GM19467 (cell line): ENCODE measurements around the gene ERFL.

Source experiments
- ATAC-seq: cut with Tn5 transposase; IDR thresholded peaks from one replicate; pipeline ENCODE4 v1.9.1; 2021; ENCODE audit warnings: mild to moderate bottlenecking, moderate library complexity; ENCODE audit not compliant: unreplicated experiment

ERFL gene

DNA sequence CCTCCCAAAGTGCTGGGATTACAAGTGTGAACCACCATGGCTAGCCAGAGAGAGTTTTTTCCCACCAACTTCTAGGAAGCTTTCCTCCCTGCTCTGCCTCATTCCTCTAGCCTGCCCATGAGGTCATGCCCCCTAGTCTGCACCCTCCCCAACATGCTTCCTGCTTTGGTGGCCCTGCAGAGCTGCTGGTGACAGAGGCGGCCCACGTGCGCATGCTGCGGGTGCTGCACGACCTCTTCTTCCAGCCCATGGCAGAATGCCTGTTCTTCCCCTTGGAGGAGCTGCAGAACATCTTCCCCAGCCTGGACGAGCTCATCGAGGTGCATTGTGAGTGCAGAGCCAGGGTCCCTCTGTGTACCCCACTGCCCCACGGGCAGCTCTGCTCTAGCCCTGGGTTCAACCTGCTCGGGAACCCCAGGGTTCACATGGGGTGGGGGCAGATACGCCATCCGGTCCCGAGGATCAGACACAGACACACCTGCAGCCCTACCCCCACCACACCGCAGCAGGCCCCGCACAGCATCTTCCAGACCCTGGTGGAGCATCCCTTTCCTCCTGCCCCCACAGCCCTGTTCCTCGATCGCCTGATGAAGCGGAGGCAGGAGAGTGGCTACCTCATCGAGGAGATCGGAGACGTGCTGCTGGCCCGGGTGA is 26.4 kb downstream of the ERFL start:
- no peak for ATAC-seq

DNA sequence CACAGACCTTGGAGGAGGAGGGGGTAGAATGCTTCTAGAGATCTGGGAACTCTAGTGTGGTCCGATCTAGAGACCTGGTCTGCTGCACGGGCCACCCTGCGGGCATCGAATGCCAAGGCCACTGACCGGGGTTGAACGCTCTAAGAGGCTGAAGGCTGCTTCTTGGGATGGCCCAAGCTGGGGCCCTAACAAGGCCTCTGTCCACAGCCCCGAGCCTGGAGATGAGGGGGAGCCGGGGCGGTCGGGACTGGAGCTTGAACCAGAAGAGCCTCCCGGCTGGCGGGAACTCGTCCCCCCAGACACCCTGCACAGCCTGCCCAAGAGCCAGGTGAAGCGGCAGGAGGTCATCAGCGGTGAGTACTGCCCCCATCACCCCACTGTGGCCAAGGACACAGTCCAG is 30.0 kb downstream of the ERFL start:
- ATAC-seq: no peak

- ATAC-seq: no peak
Measured at GRCh38 chr19:41897820-41898219, 30.4 kb downstream of the ERFL start.

DNA sequence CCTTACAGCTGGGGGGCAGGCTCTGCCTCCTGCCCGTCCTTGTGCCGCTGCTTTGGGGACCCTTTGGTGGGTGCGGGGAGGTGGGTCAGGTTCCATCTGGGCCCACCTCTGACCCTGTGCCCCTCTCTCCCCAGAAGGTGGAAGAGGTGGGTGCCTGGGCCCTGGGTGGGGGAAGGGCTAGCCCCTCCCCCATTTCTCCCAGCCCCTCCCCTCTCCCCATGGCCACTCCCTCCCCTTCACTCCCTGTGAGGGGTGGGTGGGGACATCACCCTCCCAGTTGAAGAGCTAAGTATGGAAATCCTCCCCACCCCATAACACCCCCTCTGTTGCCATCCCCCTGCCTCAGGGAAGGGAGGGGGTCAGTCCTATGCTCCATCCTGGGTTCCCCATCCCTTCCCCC is 31.1 kb downstream of the ERFL start:
- ATAC-seq: no peak

DNA sequence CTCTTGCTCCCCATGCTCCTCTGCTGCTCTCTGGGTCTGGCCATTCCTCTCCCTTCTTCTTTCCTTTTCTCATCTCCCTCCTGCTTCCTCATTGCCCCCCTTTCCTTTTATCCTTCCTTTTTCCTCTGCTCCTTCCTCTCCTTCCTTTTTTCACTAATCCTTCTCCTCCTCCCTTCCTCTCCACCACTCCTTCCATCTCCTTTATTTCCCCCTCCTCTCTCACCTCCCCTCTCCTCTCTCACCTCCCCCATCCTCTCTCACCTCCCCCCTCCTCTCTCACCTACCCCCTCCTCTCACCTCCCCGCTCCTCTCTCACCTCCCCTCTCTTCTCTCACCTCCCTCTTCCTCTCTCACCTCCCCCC is 31.7 kb downstream of the ERFL start:
- ATAC-seq: no peak

- ATAC-seq: no peak
Measured at GRCh38 chr19:41895745-41896580, 32.3 kb downstream of the ERFL start.

DNA sequence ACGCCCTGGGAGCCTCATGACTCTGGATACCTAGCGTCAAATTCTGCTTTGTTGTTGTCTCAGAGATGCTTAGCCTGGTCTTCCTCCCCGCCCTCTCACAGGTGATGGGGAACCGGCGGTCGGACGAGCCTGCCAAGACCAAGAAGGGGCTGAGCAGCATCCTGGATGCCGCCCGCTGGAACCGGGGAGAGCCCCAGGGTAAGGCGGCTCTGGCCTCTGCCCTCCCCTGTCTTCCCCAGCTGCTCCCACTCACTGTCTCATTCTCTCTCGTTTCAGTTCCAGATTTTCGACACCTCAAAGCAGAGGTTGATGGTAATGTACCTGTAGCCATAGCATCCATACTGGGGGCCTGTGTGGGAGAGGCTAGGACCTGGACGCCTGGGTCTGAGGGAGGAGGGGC is 33.9 kb downstream of the ERFL start:
- no peak for ATAC-seq

- no peak for ATAC-seq
Measured at GRCh38 chr19:41893899-41894298, 34.4 kb downstream of the ERFL start.

- no peak for ATAC-seq
Measured at GRCh38 chr19:41892173-41892902, 35.9 kb downstream of the ERFL start.

DNA sequence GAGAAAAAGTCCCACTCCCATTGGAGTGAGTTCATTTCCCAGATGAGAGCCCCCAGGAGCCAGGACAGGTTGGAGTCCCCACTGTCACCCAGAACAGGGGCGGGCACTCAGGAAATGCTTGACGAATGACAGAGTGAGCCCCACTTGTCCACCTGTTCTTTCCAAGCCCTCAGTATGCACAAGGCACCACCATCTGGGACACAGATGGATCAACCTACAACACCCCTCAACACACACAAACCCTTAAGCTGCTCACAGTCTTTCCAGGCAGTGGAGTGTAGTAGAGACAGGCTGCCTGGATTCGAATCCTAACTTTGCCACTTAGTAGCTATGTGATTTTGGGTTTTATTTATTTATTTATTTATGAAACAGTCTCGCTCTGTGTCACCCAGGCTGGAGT is 37.3 kb downstream of the ERFL start:
- no peak for ATAC-seq

GRCh38 chr19:41889896-41890295 is 38.4 kb downstream of the ERFL start:
- no peak for ATAC-seq

DNA sequence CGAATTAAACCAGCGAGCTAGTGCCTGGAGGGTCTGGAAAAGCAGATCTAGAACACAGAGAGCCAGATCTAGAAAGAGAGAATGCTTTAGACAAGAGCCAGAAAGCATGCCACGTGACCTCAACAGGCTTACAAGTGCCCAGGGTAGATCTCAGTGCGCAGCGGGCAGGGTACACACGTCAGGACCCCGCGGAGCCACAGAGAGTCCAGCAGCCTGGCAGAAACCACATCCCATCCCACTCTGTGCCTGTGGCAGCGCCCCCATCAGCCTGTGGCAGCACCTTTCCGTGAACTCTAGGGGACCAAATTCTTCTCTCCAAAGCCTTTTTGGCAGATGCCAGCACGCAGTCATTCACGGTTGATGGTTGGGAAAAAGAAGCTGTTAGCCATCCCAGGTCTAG is 39.3 kb downstream of the ERFL start:
- no peak for ATAC-seq

GRCh38 chr19:41887711-41888382 is 40.4 kb downstream of the ERFL start:
- no peak for ATAC-seq

DNA sequence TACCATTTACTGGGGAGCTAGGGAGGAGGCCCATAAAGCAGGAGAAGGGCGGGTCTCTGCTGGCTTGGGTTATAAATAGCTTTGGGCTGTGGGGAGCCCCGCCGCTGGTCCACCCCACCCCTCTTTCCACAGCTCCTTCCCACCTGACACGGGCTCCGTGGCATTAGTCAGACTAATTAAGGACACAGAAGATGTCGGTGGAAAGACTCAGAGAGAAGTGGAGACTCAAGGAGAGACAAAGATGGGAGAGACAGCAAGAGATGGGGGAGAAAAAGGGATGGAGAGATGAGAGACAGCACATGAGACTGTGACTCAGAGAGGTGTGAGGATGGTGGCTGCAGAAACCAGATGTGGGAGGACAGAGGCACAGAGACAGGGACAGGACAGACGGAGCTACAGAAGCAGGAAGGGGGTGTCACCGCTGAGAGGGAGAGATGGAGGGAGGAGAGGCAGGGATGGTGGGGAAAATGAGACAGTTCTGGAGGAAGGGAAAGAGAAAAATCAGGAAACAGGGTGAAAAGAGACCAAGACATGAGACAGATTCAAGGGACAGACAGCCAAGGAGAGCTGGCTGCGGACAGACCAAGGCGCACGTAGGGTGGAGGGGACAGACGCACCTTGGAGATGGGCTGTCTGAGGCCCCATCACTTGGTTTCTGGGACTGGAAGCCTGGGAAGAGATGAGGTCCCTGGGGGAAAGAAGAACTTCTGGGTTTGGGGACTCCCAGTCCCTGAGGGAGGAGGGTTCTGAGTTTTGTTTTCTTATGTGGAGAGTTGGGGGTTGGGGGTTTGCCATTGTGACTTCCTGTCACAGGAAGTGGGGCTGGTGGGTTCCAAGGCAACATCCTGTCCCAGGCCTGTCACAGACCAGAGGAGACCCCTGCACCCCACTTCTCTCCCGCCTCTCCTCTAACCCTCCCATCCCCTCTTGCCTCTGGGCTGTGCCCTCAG is 41.2 kb downstream of the ERFL start:
- ATAC-seq: no peak

- peak; percentile 67 for ATAC-seq
Measured at GRCh38 chr19:41883821-41884733, 44.2 kb downstream of the ERFL start.

- no peak for ATAC-seq
Measured at GRCh38 chr19:41883463-41883820, 44.8 kb downstream of the ERFL start.

DNA sequence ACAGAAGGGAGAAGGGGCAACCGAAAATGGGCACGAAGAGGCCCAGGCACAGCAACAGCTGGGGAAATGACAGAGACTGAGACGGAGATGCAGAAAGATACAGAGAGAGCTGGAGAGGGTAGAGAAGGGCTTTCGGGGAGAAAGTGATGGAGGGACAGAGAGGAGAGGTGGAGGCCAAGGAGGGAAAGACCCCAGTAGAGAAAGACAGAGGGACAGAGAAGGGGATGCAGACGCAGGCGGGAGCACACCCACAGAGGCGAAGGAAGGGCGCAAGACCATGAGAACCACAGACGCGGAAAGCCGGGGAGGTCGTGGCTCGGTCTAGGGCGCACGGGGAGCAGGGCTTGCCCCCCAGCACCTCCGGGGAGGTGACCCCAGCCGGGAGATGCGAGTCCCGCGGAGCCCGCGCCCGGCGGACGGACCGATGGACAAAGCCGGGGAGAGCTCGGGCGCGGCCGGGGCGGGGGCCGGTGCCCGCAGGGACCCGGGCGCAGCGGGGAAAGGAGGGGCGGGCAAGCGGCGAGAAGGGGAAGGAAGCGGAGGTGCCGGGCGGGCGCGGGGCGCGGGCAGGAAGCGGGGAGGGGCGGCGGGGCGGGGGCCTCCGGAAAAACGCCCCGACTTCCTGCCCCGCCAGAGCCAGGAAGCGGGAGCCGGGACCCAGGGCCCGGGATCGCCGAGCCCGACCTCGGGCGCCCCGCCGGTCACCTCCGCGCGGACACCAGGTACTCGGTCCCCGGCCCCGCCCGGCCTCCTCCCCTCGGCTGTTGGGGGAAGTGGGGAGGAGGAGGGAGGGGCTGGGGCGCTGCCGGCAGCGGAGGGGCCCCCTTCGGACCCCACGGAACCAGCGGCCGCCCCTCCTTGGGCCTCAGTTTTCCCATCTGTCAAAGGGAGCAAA is 45.4 kb downstream of the ERFL start, which contains the start of gene ARHGEF1:
Gene ARHGEF1, plus strand, starts transcription at position 617 of the 895 bp plus-strand sequence. CDS start 4,899 bp downstream, outside the sequence.
- no peak for ATAC-seq

DNA sequence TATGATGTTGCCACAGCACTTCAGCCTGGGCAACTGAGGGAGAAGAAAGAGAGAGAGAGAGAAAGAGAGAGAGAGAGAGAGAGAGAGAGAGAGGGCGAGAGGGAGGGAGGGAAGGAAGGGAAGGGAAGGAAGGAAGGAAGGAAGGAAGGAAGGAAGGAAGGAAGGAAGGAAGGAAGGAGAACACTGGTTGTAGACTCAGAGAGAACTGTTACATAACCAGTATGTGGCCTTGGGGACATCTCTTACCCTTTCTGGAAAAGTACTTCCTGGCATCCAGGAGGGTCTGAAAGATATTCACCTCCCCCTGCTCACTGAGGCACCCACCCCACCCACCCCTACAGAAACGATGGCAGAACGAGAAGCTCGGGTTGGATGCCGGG is 47.9 kb downstream of the ERFL start:
- ATAC-seq: no peak
